ENCODE results near the gene RXFP1.

- TF ChIP-seq CTCF (IDR thresholded peaks at IDR 0.05) (no peak), GABPA (IDR thresholded peaks at IDR 0.05; ENCODE audit: low read depth) (no peak), TEAD4 (IDR thresholded peaks at IDR 0.05; ENCODE audit: borderline replicate concordance, insufficient read depth) (no peak), EZH2phosphoT487 (IDR thresholded peaks at IDR 0.05; ENCODE audit: borderline replicate concordance, low read depth) (no peak), MEF2A (IDR thresholded peaks at IDR 0.05; ENCODE audit: borderline replicate concordance, low read depth) (no peak), SIN3A (IDR thresholded peaks at IDR 0.05; ENCODE audit: borderline replicate concordance, low read depth, low read length) (no peak), GATA2 (CRISPR knock-in tag; IDR thresholded peaks at IDR 0.05) (no peak), RAD21 (IDR thresholded peaks at IDR 0.05; ENCODE audit: low read length) (no peak), TAF1 (IDR thresholded peaks at IDR 0.05; ENCODE audit: borderline replicate concordance, low read depth, low read length) (no peak), NRF1 (IDR thresholded peaks at IDR 0.05; ENCODE audit: low read depth, low read length) (no peak)
Measured at GRCh38 chr4:158676076-158676475, 154.4 kb downstream of the RXFP1 start.

Measured in SK-N-SH (cell line).